Glomerular visceral epithelial cell (primary cell): ENCODE results near the gene GALNT13.
"Not testable (repeated sequence)": the region's sequence is repeated elsewhere in the genome, so short reads cannot be mapped to it uniquely, and the experiment has no call there.

Experiments
- DNase-seq: peaks from one replicate; pipeline ENCODE4 v3.0.0-alpha.2; 2016; ENCODE audit errors: extremely low spot score

GALNT13 gene

GRCh38 chr2:154408786-154409185, 537.1 kb downstream of the GALNT13 start:
- no peak for DNase-seq

DNA sequence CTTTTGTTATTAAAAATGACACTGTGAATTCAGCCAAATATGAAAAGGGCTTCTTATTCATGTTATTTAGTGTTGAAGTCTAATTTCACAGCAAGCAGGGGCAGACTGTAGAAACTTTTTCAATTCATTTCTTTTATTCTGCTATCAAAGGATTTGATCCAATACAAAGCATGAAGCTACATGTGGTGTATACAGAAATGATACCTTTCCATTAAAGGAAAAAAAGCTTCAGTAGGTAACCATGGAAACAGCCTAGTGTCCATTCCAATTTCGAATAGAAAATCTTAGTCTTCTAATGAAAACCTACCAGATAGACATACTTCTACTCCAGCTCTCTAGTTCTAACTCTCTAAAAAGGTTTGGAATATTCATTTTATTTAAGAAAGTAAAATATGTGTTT, 550.5 kb downstream of the GALNT13 start:
- no peak for DNase-seq

- peak; percentile 6 for DNase-seq
Observed at GRCh38 chr2:154425994-154426393, 554.3 kb downstream of the GALNT13 start.

- DNase-seq, result no peak
Observed at GRCh38 chr2:154427453-154427852, 555.7 kb downstream of the GALNT13 start.

GRCh38 chr2:154428022-154428421, 556.3 kb downstream of the GALNT13 start:
- no peak for DNase-seq

DNA sequence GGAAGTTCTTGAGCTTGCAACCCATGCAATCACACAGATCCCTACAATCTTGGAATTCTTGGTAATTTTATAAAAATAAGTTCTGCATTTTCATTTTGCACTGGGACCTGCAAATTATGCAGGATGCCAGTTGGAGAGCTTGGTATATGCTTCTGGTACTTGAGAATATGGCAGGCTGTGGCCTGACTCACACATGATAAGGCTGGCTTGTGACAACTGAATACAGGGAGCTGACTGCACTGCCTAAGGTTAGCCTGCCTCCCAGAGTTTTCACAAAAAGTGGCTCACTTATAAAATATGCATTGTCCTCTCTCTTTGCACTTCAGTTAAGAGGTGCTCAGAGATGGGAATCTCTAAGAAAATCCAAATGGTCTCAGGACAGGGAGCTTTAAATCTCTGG, 561.3 kb downstream of the GALNT13 start:
- DNase-seq, result no peak

GRCh38 chr2:154437104-154437503, 565.4 kb downstream of the GALNT13 start:
- no peak for DNase-seq

GRCh38 chr2:154439156-154439555, 567.4 kb downstream of the GALNT13 start:
- peak; percentile 3 for DNase-seq

DNA sequence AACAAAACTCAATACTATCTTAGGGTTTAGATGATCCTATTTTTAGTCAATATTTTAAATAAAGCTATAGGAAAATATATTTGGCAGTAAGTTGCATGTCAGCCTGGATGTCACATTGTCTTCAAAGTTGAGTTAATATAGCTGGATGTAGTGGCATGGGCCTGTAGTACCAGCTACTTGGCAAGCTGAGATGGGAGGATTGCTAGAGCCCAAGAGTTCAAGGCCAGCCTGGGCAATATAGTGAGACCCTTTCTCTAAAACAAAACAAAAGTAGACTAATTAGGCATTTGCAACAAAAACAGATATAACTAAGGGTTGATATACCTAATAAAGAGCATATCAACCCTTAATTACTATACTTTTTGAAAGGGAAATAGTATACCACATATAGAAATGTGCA, 572.2 kb downstream of the GALNT13 start:
- DNase-seq, result no peak

GRCh38 chr2:154446324-154446723, 574.6 kb downstream of the GALNT13 start:
- DNase-seq, result no peak

DNA sequence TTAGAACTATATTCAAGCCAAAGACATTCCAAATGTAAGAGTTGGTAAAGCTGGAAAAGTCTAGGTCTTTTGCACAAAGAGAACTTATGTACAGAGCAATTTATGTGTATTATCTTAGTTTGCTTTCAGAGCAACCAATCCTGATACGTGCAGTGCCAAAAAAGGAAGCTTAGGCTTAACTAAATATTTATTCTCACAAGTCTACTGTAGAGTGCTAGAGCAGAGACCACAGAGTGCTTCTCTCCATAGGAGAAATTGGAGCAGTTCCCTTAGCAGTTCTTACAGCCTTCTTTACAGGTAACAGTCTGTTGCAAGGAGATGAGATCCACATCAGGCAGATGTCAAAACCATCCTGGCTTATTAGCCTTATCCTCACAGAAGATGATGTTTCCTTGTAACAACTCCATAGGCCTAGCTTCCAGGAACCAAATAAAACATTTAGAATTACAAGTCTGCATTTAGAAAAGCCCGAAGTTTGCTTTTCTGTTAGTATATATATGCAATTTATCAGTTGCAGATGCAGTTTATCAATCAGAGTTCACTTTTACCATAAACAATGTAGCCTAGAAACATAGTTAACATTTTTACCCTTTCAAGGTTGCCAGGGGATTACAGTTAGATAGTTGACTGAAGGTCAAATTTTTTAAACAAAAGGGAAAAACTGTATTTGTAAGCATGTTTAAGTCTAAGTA, 576.2 kb downstream of the GALNT13 start:
- DNase-seq, result no peak

GRCh38 chr2:154449951-154450658, 578.4 kb downstream of the GALNT13 start:
- no peak for DNase-seq

DNA sequence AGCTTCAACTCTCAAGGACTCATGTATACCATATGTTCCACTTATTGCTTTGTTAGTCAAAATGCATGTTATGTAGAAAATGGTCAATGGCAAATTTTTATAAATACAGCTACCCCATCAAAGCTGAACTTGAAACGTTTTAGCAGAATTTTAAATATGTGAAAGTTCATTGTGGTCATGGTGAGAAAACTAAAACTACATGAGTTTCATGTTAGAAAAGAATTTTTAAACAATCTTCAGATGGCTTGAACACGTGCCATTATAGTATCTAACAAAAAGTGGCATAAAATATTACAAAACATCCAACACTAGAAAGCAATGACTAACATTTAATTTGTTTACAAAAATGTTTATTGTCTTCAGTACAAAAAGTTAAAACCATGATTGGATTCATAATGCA, 580.7 kb downstream of the GALNT13 start:
- no peak for DNase-seq

DNA sequence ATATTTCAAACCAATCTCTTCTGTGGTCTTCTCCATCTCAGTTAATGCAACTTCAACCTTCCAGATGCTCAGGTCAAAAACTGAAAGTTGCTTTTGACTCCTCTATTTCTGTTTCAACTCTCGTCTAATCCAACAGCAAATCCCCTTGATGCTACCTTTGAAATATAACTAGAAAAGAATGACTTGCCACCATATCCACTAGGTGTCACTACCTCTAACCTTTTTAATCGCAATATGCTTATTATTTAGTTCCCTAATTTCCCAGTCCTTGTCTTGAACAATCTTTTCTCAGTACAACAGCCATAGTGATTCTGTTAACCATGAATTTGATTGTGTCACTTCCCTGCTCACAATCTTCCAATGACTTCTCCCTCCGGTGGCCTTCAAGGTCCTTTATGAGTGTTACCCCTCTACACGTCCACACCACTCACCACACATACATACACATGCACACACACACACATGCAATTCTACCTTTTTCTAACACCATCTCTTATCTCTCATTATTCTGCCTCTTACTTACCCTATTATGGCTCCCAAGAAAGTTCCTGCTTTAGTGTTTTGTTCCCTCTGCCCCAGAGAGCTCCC, 581.3 kb downstream of the GALNT13 start:
- peak; percentile 20 for DNase-seq

GRCh38 chr2:154455166-154455565, 583.4 kb downstream of the GALNT13 start:
- DNase-seq, result no peak

- no peak for DNase-seq
Observed at GRCh38 chr2:154455866-154456265, 584.1 kb downstream of the GALNT13 start.

DNA sequence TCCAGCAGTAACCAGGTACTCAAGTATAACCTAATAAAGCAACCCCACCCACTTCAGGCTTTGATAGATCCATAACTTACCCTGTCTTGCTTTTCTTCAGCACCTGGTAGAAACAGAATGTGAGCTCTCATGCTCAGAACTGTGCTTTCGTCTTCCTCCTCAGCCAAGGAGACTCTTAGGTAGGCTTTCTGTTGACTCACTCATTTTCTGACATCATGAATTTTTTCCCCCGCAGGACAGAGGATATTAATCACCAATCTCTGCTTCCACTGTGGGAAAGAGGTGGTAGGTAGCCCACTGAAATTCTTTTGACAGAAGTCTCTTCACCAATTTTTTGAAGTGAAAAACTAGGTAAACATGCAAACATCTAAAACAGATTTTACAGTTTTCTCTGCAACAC, 585.6 kb downstream of the GALNT13 start:
- peak; percentile 13 for DNase-seq

GRCh38 chr2:154459286-154459685, 587.6 kb downstream of the GALNT13 start:
- DNase-seq, result no peak

DNA sequence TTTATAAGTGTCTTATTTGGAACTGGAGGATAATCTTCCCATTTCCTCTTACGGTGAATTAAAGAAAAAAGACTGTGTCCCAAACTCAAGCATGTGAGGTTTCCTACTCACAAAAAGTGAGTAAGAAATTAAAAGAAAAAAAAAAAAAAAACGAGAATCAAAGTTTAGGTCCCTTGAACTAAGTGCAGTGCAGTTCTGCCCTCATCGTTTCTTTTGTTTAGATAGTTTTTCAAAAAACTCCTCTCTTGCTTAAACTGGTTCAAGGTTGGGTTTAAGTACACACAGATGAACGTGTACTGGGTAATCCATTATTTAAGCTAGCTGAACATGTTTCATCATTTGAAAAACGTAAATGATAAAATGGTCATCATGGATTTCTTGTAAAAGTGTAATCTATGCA, 590.9 kb downstream of the GALNT13 start:
- no peak for DNase-seq

DNA sequence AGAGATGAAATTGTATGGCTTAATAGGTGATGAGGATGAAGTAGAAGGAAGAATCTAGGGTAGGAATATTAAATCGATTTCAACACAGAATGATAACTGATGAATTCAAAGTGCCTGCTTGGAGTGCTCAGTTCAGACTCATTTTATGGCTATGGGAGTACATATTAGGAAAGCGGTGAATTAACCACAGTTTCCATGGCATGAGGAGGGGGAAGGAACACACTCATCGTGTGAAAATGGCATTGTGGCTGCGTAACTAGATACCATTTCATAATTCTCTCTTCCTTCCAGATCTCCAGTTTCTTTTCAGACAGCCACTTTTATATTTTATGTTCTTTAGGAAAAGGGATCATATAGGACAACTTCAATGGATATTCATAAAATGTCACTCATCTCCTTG, 594.5 kb downstream of the GALNT13 start:
- no peak for DNase-seq

DNA sequence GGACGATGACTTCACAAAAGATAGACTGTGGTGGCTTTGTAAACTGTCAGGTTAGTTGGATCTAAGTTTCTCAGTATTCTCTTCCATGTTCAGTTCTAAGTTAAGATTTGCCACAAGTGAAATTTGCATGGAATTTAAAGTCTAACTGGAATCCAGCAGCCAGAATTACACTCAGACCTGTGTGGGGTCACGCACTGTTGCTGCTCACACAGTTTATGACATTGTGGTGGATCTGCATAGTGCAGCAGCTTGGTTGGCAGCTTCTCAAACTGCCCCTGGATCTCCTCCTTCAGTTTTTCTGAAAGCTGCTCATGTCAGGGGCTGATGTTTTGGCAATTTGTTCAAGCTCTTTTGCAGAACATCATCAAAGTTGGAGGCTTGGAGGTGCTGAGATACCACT, 598.7 kb downstream of the GALNT13 start:
- DNase-seq, result peak; percentile 23

DNA sequence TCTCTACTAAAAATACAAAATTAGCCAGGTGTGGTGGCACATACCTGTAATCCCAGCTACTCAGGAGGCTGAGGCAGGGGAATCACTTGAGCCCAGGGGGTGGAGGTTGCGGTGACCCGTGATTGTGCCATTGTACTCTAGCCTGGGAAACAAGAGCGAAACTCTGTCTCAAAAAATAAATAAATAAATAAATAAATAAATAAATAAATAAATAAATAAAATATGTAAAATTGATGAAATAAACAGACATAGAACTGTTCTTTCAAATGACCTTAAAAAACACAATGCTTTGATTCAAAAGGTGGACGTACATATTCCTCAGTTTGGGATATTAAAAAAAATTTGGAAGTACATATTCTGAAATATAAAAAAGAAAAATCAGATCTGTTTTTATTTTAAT, 599.8 kb downstream of the GALNT13 start:
- not testable (repeated sequence) for DNase-seq

DNA sequence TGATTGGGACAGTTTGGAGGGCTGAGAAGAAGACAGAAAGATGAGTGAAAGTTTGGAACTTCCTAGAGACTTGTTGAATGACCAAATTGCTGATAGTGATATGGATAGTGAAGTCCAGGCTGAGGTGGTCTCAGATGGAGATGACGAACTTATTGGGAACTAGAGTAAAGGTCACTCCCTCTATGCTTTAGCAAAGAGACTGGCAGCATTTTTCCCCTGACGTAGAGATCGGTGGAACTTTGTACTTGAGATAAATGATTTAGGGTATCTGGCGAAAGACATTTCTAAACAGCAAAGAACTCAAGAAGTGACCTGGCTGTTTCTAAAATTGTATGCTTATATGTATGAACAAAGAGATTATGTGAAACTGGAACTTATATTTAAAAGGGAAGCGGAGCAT, 605.6 kb downstream of the GALNT13 start:
- no peak for DNase-seq
